Mesenteric fat pad (tissue), 1 donor: Measurements from ENCODE around the gene FOCAD. TPM values are rescaled to one million over a fixed set of nuclear protein-coding genes. Genes with fewer than 3 reads are reported as not detected.

Experiments
- DNase-seq: peaks from one replicate; pipeline ENCODE4 v3.0.0-alpha.2; 2020; ENCODE audit warnings: low spot score
- total RNA-seq: library from RNA; stranded (reverse); fragmentation: NEBNext Ultra II Directional; extraction: Animal tissue kit (Norgen Biotek cat#: 25700); gene quantifications from one replicate; pipeline ENCODE4 v1.2.1, GENCODE V29; 2021
- donor health status: DM: yes; HTN: yes; CAD: no.

The FOCAD gene
- total RNA-seq, 1 donor from 2014 or later, result 21.6 TPM

- DNase-seq, result no peak
These were observed 2.6 kb upstream of the FOCAD start for GRCh38 chr9:20681467-20681866.

DNA sequence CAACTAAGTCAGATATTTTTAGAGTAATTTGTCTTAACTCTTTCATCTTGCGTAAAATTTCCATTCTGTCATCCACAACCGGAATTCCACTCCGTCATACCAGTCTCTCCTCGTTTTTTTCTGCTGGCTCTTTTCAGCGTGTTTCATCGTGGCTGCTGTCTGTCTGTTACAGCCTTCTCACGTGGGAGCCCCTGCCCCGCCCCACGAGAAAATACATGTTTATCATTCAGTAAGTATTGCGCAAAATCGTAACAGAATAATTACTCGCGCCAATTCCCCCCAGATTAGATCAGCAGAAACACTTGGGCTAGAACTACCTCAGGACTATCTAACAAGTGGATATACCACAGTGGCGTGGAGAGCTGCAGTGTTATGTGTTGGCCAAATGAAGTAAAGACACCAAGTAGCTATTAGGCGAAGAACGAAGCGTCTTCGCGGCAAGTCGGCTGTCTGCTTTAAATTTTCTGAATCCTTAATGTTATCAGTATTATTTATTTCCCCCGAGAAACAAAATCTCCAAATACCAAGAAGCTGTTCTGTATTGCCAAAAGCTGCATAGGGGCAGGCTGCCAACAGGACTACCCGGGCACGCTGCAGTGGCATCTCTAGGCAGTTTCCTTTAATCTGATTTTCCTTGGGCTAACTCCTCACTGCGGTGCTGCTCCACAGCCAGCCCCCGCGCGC, 566 bp upstream of the FOCAD start:
- no peak for DNase-seq

DNA sequence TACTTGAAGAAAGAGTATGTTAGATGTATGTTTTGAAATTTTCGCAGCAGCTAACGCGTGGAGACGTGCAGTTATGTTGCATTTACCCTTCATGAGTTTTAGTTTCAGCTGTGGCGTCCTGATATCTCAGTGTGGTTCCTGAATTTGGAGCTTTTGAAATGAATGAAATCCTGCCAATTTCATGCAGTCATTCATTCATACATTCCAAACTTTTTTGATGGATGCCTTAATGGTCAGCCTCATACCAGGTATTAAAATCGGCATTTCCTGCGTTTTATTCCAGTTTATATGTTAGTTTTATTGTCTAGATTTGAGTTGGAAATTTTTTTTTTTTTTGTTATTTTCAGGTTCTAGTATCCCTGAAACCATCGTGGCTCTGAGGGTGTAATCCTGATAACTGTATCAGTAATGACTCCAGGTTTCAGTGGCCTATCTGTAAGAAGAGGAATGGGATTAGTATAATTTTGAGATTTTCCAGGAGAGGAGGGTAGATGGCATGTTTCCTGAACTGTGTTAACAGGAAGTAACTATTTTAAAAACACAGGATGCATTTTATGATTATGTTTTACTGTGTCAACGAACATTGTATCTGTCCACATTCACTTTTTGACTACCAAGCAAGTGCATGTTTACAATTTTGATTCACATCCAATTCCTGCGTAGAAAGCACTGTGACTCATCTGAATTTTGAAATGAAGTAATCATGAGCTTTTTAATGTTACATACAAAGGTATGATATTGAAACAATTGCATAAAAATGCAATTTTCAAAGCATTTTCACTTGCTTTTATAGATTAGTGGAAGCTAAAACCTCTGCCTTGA, 1.0 kb downstream of the FOCAD start:
- DNase-seq, result no peak

DNA sequence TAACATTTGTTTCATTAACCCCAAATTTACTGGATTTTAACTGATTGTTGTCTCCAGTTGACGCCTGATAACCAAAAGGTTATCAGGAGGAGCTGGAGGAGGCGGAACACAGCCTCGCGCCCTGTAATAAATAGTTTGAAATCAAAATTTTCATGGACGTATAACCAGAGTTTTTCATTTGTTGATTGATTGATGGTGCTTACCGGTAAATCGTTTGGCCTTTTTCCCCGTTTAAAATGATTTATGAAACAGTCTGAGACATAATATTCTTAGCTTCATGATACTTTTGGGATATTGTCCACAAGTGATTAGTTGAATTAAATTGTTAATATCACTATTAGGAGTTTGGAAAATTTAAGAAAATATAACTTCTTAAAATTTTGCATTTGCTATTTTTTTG, 1.7 kb downstream of the FOCAD start:
- DNase-seq, result no peak

- DNase-seq, result no peak
These were observed 5.8 kb downstream of the FOCAD start for GRCh38 chr9:20689833-20690232.

DNA sequence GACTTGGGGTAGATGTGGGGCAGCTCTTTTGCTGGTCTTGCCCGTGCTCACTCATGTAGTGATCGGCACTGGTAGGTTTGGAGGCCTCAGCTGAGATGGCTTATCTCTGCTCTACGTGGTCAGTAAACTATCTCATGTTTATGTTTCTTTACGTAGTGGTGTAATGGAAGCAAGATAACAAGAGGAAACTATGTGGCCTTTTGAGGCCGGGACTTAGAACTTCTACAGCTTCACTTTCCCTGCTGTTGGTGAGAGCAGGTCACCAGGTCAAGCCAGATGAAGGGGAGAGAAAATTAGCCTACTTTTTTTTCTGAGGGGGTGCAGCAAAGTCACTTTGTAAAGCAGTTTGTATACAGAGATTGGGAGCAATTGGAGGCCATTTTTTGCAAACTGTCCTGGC, 8.5 kb downstream of the FOCAD start:
- DNase-seq, result no peak

DNA sequence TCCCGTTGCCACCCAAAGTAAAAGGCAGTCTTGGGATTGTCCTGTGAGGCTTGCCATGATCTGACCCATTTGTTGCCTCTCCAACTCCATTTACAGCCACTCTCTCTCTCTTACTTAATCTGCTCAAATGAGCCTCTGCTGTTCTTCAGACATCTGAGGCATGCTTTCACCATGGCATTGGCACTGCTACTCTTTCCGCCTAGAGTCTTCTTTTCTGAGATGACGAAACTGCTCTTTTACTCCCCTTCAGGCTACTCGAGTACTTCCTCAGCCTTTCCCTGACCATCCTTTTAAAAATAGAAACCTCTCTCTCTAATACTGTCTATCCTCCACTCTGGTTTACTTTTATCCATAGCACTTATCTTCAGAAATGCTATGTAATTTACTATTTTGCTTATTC, 9.0 kb downstream of the FOCAD start:
- no peak for DNase-seq

GRCh38 chr9:20694248-20694647, 10.2 kb downstream of the FOCAD start:
- DNase-seq, result no peak

DNA sequence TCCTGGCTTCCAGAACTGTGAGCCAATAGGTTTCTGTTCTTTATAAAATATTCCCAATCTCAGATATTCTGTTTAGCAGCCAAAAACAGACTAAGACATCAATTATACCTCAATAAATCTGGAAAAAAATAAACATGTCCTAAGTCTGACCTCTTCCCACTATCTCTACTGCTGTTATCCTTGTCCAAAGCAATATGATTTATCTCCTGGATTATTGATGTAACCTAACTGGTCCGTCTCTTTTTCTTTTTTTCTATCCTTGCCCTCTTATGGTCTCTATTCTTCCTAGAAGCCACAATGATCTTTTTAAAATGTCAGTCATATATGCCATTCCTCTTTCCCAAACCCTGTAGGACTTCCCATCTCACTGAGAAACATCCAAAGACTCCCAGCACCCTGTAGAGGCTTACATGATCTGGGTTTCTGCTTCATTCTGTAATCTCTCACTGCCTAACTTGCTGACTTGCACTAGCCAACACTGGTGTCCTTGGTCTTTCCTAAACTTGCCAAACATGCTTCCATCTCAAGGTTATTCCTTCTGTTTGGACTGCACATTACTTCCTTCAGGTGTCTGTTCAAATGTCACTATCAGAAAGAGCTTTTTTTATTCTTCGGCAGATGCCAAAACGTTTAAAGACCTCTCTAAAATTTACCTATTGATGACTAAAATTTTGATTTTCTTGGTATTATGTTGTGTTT, 13.1 kb downstream of the FOCAD start:
- no peak for DNase-seq

DNA sequence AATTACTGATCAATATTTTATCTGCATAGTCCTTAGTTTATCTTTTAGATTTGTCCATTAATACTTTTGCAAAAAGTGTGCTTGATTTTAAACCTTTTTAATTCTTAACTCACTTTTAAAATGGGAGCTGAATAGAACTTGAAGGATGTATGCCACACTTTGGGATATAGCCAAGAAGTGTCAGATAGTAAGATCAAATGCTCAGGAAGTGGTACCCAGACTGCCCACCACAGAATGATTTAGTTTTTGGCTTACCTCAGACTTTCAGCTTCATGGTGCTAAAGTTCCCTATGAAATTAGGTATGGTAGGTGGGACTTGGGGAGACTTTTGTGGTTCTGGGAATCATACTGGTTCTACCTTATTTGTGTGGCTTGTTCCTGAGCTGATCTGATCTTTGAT, 14.7 kb downstream of the FOCAD start:
- DNase-seq, result no peak

GRCh38 chr9:20701060-20701459, 17.0 kb downstream of the FOCAD start:
- no peak for DNase-seq

- DNase-seq, result no peak
These were observed 18.5 kb downstream of the FOCAD start for GRCh38 chr9:20702570-20702969.

DNA sequence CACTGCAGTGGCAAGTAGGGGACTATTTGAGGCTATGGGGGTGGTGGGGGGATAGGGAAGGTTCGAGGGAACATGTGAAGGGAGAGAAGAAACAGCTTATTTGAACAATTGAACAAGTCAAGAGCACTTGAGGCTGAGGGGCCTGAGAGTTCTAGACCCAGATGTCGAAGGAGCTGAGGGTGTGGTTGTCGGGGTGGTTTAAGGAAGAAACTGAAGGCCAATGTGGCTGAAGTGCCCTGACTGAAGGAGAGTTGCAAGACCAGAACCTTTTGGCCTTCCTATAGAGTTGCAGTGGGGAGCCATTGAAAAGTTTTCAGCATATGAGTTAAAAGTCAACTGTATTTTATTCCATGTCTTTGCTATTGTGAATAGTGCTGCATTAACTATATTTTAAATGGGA, 19.1 kb downstream of the FOCAD start:
- DNase-seq, result no peak

GRCh38 chr9:20707708-20708107, 23.6 kb downstream of the FOCAD start:
- DNase-seq, result no peak

GRCh38 chr9:20713172-20713571, 29.1 kb downstream of the FOCAD start:
- no peak for DNase-seq

DNA sequence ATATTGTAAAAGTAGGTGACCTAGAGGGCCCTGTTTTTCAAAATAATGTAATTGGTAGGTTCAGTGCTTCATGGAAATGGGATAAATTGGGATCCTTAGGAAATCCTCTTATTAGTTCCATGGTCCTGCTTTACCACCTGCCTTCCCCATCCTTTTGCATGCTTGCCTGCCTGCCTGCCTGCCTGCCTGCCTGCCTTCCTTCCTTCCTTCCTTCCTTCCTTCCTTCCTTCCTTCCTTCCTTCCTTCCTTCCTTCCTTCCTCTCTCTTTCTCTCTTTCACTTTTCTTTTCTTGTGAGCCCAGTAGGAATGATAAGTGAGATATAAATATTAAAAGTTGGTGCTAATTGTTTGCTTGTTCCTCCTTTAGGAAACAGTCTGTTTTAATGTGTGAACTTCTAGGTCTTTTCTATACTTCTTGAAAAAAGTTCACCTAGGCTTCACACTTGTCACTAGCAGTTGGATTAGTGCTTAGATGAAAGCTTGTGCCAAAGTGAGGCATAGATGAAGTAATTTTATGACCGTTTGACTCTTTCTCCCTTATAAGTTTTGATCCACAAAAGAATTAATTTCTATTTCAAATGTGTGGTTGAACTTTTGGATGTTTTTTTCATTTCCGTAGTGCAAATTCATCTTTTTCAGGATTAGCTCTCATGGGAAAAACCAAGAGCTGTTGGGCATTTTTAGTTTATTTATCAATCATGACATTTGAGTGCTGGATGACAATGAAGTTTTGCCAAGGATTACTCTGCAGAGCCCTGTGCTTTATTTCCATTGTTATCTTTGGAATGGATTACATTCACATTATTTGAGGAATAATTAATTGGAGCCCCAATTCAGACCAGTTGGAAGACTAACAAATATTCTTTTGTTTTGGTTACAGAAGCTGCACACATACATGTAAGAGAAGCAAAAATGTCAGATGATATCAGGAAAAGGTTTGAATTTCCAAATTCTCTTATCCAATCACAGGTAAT, 30.7 kb downstream of the FOCAD start:
- no peak for DNase-seq

- no peak for DNase-seq
These were observed 38.2 kb downstream of the FOCAD start for GRCh38 chr9:20722221-20722620.

- no peak for DNase-seq
These were observed 41.6 kb downstream of the FOCAD start for GRCh38 chr9:20725675-20726074.

DNA sequence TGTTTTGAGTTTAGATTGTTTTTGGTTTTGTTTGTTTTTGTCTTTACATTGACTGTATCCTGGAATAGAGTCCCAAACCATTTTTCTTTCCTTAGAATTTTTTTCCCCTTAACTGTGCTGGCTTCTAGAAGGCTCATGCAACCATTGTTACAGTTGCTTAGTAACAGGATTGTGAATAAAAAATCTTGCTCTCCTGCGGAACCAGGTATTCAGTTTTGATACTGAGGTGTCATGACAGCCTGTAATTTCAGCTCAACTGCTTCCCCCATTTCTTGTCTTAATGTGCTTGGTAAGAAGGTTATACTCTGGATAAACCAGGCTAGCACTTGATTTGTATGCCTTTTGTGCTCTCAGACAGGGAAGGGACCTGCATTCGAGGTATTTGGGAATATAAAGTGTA, 42.1 kb downstream of the FOCAD start:
- DNase-seq, result no peak

- DNase-seq, result no peak
These were observed 44.6 kb downstream of the FOCAD start for GRCh38 chr9:20728493-20729220.
